Psoas muscle (tissue), 8 donors: ENCODE data around the gene ERN1. TPM values are rescaled to one million over a fixed set of nuclear protein-coding genes. Genes with fewer than 3 reads are reported as not detected.
"Not testable (repeated sequence)": the region's sequence is repeated elsewhere in the genome, so short reads cannot be mapped to it uniquely, and the experiment has no call there.

Experiments used
- ATAC-seq, 4 donors: fragments of 200-7000 bp; cut with Tn5 transposase; one replicate each; pipeline ENCODE4 v1.9.1; 2020; ENCODE audit warnings: moderate library complexity in 3 of 4, mild to moderate bottlenecking in 2 of 4
- DNase-seq, 2 donors: peaks; one replicate each; pipeline ENCODE4 v3.0.0-alpha.2; 2020
- H3K27ac ChIP-seq: fragments of 200-600 bp; one replicate; pipeline ENCODE4 v1.8.0; 2022
- H3K27me3 ChIP-seq, 3 donors: fragments of 200-600 bp in 1 of 3; one replicate each; pipeline versions ENCODE4 v1.6.1 to v1.8.0; 2013 to 2022; ENCODE audit warnings: low read length in 2 of 3, mild to moderate bottlenecking in 2 of 3, moderate library complexity in 1 of 3; ENCODE audit not compliant: insufficient read depth in 3 of 3
- H3K36me3 ChIP-seq, 2 donors: fragments of 200-600 bp in 1 of 2; one replicate each; pipeline versions ENCODE4 v1.6.1 to v1.8.0; 2013 to 2022; ENCODE audit warnings: low read depth in 1 of 2, mild to moderate bottlenecking in 1 of 2, moderate library complexity in 1 of 2; ENCODE audit not compliant: insufficient read depth in 1 of 2
- H3K4me1 ChIP-seq: fragments of 200-600 bp; one replicate; pipeline ENCODE4 v1.8.0; 2022
- H3K4me3 ChIP-seq: fragments of 200-600 bp; one replicate; pipeline ENCODE4 v1.8.0; 2022; ENCODE audit warnings: mild to moderate bottlenecking
- H3K9me3 ChIP-seq: fragments of 200-600 bp; one replicate; pipeline ENCODE4 v1.8.0; 2022
- CTCF ChIP-seq: fragments of 200-600 bp; IDR thresholded peaks from one replicate; pipeline ENCODE4 v1.8.0; 2022; ENCODE audit warnings: antibody characterized with exemption
- WGBS, 3 donors: extraction: QIAGEN DNeasy Blood & Tissue Kit; methylation state at CpG; one replicate each; pipeline versions ENCODE4 v1.1.6 to v1.1.7; 2013; 5-methylcytosine and 5-hydroxymethylcytosine counted together
- intact Hi-C, 2 donors: fragments of 100-400 bp; cut with DNase I; formaldehyde crosslinking; loops; one replicate each; pipeline versions ENCODE4 v1.11.0 to v1.14.2; 2022
- polyA plus RNA-seq, 3 donors: library from polyadenylated mRNA; stranded (reverse); fragments of 200-250 nt; gene quantifications; one replicate each; pipeline ENCODE4 v1.2.3, GENCODE V29; 2013
- total RNA-seq, 4 donors: library from RNA; stranded (reverse); fragmentation: NEBNext Ultra II Directional in 2 of 4; extraction: Animal tissue kit (Norgen Biotek cat#: 25700) in 2 of 4; gene quantifications; one replicate each; pipeline versions ENCODE4 v1.2.1 to v1.2.4, GENCODE V29; 2021 to 2023
- donor health status: healthy with polysubstance abuse.
- donor health status: DM: no; HTN: no; CAD: no; lungs with moderate emphysema.
- donor health status: Bipolar disorder and iron deficiency.
- donor health status: healthy.
- donor health status: DM: yes; HTN: yes; CAD: no.
- donor health status: DM: no; HTN: no; CAD: no.
- donor health status: DM: no; HTN: no; CAD: no.
- donor health status: DM: yes; HTN: yes; CAD: no.

ERN1 gene
- total and polyA plus RNA-seq, 7 donors = 2.8 to 16.6 (median 10.6) TPM

DNA sequence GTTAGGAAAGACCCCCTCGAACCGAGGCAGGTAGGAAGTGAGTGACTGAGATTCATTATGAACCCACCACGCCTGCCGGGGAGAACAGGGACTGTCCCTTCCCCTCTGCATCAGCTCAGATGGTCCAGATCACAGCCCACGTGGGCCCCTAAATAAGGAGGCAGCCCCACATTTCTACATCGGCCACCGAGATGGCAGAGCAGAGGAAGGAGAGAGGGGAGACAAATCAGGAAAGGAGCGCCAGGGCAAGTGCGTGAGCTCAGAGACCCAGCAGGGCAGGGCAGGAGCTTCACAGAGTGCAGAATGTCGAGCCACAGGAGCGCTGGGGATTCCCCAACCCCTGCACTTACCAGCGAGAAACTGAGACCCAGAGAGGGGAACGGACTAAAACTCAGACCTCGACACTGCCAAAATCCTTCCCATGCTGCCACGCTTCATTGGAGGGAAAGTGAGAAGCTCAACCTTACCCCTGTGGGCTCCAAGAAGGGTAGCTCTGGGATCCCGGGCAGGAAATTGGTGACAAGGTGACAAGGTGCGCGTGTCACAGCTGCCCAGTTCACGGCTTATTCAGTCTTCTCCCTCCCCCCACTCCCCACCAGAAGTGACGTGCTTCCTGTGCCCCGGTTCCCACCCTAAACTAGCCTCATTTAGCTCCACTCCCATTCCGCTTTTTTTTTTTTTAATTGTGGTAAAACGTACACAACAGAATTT, 109.7 kb downstream of the ERN1 start, which contains the start of gene ICAM2:
Gene ICAM2, minus strand, starts transcription at position 578 of the 711 bp plus-strand sequence. CDS start 13,942 bp downstream, outside the sequence.
- peaks cover 9% of the 10 kb centered on the region for H3K4me1 ChIP-seq
- no peaks in the 10 kb centered on the region for H3K27me3 ChIP-seq
- ATAC-seq (peak; percentile 60 to 72 (median 70)), DNase-seq (peak; percentile 53 to 78)
- no peaks in the 10 kb centered on the region for H3K36me3 ChIP-seq
- 26 to 37% (median 29%) methylated on average over 22 to 23 of the region's 23 CpGs for WGBS, 3 donors
- H3K27ac ChIP-seq = peak within 1 kb of the TSS; percentile 72
- no peak for TF ChIP-seq CTCF
- intact Hi-C loops = no loop called here
- peak within 1 kb of the TSS; percentile 68 for H3K4me3 ChIP-seq
- no peaks in the 10 kb centered on the region for H3K9me3 ChIP-seq

GRCh38 chr17:64019551-64019961, 110.4 kb downstream of the ERN1 start:
- H3K36me3 ChIP-seq, H3K9me3 ChIP-seq, DNase-seq, H3K27me3 ChIP-seq, ATAC-seq, intact Hi-C loops: not testable (repeated sequence)
- H3K27ac ChIP-seq = peak overlapping the region; percentile 72
- peaks cover 11% of the 10 kb centered on the region for H3K4me1 ChIP-seq
- peak overlapping the region; percentile 68 for H3K4me3 ChIP-seq
- WGBS, 3 donors = 71 to 79% (median 78%) methylated on average over 9 of the region's 9 CpGs

GRCh38 chr17:64017381-64017980, 112.5 kb downstream of the ERN1 start:
- H3K36me3 ChIP-seq = no peaks in the 10 kb centered on the region
- peaks cover 11% of the 10 kb centered on the region for H3K4me1 ChIP-seq
- ATAC-seq (no peak), DNase-seq (no peak)
- peak overlapping the region; percentile 22 for H3K4me3 ChIP-seq
- no peaks in the 10 kb centered on the region for H3K9me3 ChIP-seq
- intact Hi-C loops = no loop called here
- H3K27me3 ChIP-seq = no peaks in the 10 kb centered on the region
- WGBS, 3 donors = 71 to 77% (median 74%) methylated on average over 2 of the region's 2 CpGs
- peak; percentile 17 for TF ChIP-seq CTCF
- no peak overlapping the region for H3K27ac ChIP-seq

GRCh38 chr17:64016974-64017373, 113.0 kb downstream of the ERN1 start:
- no peaks in the 10 kb centered on the region for H3K36me3 ChIP-seq
- no peak for DNase-seq
- H3K9me3 ChIP-seq = no peaks in the 10 kb centered on the region
- WGBS, 3 donors = 57 to 87% (median 78%) methylated on average over 3 of the region's 3 CpGs
- no peak for TF ChIP-seq CTCF
- H3K27ac ChIP-seq = no peak overlapping the region
- intact Hi-C loops = no loop called here
- H3K4me3 ChIP-seq = peak overlapping the region; percentile 22
- peaks cover 11% of the 10 kb centered on the region for H3K4me1 ChIP-seq
- no peak for ATAC-seq
- H3K27me3 ChIP-seq = no peaks in the 10 kb centered on the region

- 47% methylated on average over 5 of the region's 5 CpGs for WGBS, 3 donors
- Histone ChIP-seq H3K4me1 (peaks cover 11% of the 10 kb centered on the region), H3K27ac (peak overlapping the region; percentile 27), H3K36me3 (no peaks in the 10 kb centered on the region), H3K4me3 (peak overlapping the region; percentile 22), H3K9me3 (no peaks in the 10 kb centered on the region), H3K27me3 (no peaks in the 10 kb centered on the region)
- DNase-seq = no peak
- intact Hi-C loops = no loop called here
- no peak for ATAC-seq
- peak; percentile 17 for TF ChIP-seq CTCF
Observed at GRCh38 chr17:64016231-64016784, 113.6 kb downstream of the ERN1 start.
